GM18502 (cell line): Measurements from ENCODE around the gene ADAM20.

ENCODE experiments used
- ATAC-seq: cut with Tn5 transposase; IDR thresholded peaks from one replicate; pipeline ENCODE4 v1.9.1; 2021; ENCODE audit warnings: mild to moderate bottlenecking; ENCODE audit not compliant: unreplicated experiment, poor library complexity

The ADAM20 gene

DNA sequence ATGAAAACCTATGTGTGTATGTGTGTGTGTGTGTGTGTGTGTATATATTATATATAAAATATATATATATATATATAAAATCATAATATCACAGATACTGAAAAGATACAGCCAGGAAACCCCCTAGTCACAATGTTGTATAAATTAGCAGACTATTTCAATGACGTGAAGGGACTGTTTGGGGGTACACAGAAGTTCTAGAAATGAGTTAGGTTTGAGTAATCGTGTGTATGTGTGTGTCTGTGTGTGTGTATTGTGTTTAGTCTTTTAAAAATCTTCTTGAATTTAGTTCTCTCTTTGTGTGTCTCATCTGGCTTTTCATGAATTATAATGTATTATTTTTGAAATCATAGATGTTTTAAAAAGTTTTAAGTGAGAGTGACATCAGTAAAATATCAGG, 61.0 kb downstream of the ADAM20 start:
- ATAC-seq, result no peak
